GM08714 (cell line): ENCODE measurements around the gene TMA7.
"Not testable (repeated sequence)": the region's sequence is repeated elsewhere in the genome, so short reads cannot be mapped to it uniquely, and the experiment has no call there.

ENCODE experiments used
- H3K4me3 ChIP-seq: fragments of 200-500 bp; sonication (Bioruptor generic); 2 replicates; pipeline ENCODE4 v1.5.1; 2014; ENCODE audit warnings: mild to moderate bottlenecking, low read length, inconsistent platforms
- ZNF274 ChIP-seq: IDR thresholded peaks from 2 replicates; pipeline ENCODE4 v1.6.1; 2012; ENCODE audit warnings: mild to moderate bottlenecking, low read depth, low read length

TMA7 gene

DNA sequence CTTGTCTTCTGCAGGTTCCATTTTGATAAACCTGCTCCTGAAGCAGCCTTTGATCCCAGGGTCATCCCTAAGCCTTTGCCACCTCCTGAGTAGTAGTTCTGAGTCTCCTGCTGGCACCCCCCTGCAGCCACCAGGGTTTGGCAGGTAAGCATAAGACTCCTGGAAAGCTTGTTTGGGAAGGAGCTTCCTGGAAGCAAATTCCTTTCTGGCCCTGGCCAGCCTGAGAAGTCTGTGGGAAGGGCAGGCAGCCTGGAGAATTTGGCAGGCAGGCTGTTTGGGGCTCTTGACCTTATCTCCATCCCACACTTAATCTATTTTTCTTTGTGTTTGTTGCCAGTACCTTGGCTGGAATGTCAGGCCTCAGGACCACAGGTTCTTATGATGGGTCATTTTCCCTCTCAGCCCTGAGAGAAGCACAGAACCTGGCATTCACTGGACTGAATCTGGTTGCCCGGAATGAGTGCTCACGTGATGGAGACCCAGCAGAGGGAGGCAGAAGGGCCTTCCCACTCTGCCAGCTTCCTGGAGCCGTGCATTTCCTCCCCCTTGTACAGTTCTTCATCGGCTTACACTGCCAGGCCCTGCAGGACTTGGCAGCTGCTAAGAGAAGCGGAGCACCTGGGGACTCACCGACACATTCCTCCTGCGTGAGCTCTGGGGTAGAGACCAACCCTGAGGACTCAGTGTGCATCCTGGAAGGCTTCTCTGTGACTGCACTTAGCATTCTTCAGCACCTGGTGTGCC is 19.9 kb downstream of the TMA7 start:
- no peak overlapping the region for H3K4me3 ChIP-seq
- no peak for TF ChIP-seq ZNF274

DNA sequence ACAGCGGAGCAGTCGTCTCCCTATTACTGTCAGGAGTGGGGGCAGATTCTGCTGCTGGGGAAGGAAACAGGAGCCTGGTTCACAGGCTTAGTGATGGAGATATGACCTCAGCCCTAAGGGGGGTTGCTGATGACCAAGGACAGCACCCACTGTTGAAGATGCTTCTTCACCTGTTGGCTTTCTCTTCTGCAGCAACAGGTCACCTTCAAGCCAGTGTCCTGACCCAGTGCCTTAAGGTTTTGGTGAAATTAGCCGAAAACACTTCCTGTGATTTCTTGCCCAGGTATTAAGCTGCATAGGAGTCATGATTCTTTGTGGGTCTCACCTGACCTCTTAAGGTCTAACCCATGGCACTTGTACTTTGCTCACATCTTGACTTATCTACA is 20.5 kb downstream of the TMA7 start:
- no peak overlapping the region for H3K4me3 ChIP-seq
- TF ChIP-seq ZNF274 = no peak

DNA sequence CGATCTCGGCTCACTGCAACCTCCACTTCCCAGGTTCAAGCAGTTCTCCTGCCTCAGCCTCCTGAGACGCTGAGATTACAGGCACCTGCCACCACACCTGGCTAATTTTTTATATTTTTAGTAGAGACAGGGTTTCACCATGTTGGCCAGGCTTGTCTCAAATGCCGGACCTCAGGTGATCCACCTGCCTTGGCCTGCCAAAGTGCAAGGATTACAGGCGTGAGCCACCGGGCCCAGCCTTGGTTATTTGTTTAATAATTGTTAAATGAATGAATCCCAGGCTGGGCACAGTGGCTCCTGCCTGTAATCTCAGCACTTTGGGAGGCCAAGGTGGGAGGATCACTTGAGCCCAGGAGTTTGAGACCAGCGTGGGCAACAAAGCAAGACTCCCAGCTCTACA is 21.7 kb downstream of the TMA7 start:
- H3K4me3 ChIP-seq = not testable (repeated sequence)

DNA sequence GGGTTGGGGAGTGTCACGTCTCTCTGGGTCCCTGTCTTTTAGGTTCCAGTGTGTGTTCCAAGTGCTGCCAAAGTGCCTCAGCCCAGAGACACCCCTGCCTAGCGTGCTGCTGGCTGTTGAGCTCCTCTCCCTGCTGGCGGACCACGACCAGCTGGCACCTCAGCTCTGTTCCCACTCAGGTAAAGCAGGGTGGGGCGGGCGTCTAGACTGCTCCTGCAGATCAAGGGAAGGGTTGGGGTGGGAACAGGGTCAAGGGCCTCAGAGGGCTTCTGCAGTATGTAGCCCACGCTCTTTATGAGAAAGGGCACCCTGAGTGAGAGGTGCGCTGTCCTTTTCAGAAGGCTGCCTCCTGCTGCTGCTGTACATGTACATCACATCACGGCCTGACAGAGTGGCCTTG is 23.6 kb downstream of the TMA7 start:
- no peak for TF ChIP-seq ZNF274
- H3K4me3 ChIP-seq = no peak overlapping the region

DNA sequence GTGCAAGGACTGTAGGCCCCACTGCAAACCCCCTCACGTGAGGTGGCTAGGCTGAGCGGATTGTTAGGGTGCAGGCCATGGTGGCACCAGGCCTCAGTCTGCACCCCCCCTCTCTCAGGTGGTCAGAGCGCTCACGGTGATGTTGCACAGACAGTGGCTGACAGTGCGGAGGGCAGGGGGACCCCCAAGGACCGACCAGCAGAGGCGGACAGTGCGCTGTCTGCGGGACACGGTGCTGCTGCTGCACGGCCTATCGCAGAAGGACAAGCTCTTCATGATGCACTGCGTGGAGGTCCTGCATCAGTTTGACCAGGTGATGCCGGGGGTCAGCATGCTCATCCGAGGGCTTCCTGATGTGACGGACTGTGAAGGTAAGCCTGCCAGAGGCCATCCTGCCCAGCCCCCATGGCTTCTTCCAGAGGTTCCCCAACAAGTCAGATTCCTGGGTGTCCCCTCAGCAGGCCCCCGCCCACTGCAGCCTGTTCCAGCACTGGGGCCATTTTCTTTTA is 24.7 kb downstream of the TMA7 start:
- no peak overlapping the region for H3K4me3 ChIP-seq
- TF ChIP-seq ZNF274 = no peak

DNA sequence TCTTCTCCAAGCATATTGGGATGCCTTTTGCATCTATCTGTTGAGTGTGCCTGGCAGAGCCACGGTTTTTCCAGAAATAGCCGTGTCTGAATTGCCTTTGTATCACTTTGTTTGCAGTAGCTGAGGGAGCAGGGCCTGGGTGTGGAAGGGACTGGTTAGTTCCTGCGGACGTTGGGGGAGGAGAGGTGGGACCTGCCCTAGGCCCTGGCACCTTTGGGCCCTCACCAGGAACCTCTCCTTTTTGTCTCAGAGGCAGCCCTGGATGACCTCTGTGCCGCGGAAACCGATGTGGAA is 25.1 kb downstream of the TMA7 start:
- no peak for TF ChIP-seq ZNF274
- no peak overlapping the region for H3K4me3 ChIP-seq

DNA sequence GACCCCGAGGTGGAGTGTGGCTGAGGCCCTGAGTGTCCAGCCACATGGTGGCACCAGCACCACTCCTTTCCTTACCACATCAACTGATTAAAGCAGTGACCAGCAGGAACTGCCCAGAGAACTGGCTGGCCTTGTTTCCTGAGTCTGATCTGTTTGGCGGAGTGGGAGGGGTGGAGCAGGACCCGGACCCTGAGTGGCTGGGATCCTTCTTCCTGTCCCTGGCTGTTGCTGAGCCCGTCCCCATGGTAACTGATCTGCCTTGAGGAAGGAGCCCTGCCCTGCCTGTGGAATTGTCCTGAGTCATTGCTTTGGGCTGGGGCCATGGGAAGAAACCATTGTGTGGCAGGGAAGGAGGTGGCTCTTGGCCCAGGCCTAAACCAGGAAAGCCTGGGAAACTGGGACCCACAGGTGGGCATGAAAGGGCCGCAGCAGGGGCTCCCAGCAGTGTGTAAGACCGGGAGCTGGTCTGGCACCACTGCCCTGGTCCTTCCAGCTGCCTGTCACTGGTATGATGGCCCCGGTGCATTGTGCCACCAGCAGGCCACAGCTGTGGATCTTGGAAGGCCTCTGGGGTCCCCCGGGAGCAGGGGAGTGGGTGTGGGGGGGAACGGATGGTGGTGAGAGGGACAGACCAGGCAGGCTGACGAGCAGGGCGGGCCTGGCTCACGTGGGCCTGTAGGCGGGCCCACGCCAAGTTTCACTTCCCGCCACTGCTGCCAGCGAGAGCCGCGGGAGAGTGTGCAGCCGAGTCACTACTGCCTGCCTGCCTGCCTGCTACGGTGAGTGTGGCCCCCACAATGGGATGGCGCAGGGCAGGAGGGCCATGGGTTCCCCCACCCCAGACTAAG is 25.7 kb downstream of the TMA7 start:
- TF ChIP-seq ZNF274 = no peak
- H3K4me3 ChIP-seq = peak overlapping the region; percentile 79

DNA sequence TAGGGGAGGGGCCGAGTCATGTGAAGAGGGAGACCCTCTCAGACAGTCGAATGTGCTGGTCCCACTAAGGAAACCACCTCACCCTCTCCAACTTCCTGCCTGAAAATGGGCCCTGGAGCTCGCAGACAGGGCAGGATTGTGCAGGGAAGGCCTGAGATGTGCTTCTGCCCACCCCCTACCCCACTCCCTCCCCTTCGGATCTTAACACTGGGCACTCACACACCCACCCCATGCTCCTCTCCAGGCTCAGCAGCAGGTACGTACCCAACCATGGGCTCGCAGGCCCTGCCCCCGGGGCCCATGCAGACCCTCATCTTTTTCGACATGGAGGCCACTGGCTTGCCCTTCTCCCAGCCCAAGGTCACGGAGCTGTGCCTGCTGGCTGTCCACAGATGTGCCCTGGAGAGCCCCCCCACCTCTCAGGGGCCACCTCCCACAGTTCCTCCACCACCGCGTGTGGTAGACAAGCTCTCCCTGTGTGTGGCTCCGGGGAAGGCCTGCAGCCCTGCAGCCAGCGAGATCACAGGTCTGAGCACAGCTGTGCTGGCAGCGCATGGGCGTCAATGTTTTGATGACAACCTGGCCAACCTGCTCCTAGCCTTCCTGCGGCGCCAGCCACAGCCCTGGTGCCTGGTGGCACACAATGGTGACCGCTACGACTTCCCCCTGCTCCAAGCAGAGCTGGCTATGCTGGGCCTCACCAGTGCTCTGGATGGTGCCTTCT is 26.5 kb downstream of the TMA7 start:
- H3K4me3 ChIP-seq = peak overlapping the region; percentile 79
- TF ChIP-seq ZNF274 = no peak

DNA sequence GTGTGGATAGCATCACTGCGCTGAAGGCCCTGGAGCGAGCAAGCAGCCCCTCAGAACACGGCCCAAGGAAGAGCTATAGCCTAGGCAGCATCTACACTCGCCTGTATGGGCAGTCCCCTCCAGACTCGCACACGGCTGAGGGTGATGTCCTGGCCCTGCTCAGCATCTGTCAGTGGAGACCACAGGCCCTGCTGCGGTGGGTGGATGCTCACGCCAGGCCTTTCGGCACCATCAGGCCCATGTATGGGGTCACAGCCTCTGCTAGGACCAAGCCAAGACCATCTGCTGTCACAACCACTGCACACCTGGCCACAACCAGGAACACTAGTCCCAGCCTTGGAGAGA is 27.0 kb downstream of the TMA7 start:
- no peak for TF ChIP-seq ZNF274
- H3K4me3 ChIP-seq = peak overlapping the region; percentile 79; the same call in 1 of the 2 replicates

DNA sequence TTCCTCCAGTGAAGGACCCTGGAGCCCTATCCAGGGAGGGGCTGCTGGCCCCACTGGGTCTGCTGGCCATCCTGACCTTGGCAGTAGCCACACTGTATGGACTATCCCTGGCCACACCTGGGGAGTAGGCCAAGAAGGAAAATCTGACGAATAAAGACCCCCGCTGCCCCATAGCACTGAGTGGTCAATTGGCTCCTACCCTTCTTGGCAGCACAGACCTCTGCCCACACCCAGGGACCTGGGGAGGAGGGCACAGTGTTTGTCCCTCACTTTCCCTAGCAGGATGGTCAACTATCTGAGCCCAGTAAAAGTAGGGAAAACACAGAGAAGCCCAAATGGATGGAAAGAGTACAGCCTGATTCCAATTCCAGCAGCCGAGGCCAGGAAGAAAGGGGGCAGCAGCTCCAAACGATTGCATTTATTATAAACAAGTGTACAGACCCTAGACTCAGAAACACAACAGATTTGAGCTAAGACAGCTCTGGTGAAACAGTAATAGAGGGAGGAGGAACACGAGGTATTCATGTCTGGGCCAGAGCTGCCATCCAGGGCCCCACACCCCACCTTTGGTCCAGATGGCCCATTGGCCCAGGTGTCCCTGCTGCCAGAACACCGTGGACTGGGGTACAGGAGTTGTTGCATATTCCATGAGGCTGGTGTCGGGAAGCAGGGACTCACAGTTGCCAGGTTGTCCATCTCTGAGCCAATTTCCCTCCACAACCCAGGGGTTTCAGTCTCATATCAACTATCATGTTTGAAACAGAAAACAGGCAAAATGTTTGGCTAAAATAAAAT is 27.6 kb downstream of the TMA7 start:
- peak overlapping the region; percentile 79; the same call in 1 of the 2 replicates for H3K4me3 ChIP-seq
- no peak for TF ChIP-seq ZNF274

DNA sequence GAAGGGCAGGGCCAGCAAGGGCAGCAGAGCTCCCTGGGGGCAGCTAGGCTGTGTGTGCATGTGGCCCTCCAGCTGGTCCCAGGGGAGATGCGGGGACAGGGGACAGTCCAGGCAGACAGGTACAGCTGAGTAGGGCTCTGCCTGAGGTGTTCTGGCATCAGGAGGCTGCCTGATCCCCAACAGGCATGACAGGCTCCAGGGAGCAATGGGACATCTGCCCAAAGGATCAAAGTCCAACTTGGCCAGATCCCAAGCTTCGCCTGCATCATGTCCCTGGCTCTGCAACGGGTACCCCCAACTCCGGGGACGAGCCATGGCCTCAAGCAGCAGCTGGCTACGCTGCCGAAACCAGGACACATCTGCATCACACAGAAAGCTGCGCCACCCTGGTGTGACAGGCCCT is 28.3 kb downstream of the TMA7 start:
- H3K4me3 ChIP-seq = no peak overlapping the region
- TF ChIP-seq ZNF274 = no peak

DNA sequence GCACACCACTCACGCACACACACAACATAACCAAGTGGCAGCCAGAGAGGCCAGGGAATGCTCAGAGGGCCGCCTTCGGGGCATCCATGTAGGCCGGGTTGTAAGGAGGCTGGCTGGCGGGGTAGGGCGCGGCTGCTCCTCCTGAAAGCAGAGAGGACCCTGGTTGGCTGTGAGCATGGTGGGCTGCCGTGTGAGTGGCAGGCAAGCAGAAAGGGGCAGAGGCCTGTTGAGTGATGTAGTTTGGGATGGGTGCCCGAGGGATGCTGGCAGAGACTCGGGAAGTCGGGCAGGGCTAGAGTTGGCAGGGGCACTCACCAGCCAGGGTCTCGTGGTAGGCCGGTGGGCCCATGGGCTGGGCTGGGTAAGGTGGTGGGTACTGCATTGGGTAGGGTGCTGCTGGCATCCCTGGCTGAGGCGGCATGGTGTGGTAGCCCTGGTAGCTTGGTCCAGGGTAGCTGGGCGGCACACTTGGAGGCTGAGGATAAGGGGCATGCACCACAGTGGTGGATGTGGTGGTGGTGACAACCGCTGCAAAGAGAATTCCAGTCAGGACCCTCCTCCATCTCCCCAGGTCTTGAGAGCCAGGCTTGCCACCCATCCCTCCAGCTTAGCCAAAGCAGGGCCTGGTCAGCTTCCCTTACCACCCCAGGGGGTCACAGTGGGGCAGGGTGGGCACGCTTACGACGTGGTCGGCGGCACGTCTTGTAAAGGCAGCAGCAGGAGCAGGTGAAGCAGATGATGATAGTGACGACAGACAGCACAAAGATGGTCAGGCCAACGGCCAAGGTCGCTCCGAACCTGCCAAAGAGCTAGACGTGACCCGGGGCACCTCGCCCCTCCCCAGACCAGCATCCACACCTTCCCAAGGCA is 29.2 kb downstream of the TMA7 start:
- no peak overlapping the region for H3K4me3 ChIP-seq
- no peak for TF ChIP-seq ZNF274

DNA sequence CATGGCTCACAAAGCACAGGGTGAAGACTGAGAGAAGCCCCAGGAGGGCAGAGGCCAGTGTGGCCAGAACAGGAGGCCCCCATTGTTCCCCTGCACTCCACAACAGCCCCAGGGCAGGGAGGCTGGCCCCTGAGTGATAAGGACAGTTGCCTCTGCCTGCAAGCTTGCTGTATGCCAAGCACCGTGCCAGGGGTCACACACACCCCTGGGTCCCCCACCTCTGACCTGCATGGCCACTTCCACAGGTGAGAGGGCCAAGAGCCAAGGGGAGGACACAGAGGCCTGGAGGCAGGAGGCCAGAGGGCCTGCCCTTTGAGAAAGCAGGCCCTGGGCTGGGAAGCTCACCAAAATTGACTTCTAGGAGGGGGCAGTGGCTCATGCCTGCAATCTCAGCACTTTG is 30.2 kb downstream of the TMA7 start:
- H3K4me3 ChIP-seq = no peak overlapping the region
- no peak for TF ChIP-seq ZNF274

DNA sequence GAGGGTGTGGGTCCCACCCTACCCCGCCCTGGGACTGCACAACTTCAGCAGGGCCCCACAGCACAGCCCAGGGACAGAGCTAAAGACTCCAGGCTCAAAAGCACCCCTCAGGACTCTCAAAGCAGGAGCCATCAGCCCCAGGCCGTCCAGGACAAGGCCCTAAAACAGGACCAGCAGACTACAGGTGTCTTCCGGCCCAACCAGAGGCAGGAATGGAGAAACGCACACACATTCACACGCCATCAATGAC is 32.5 kb downstream of the TMA7 start:
- H3K4me3 ChIP-seq = peak overlapping the region; percentile 67
- no peak for TF ChIP-seq ZNF274
